DLD1 (cell line): Measurements from ENCODE around the gene ZNF426.
"Not testable (repeated sequence)": the region's sequence is repeated elsewhere in the genome, so short reads cannot be mapped to it uniquely, and the experiment has no call there.

Experiments used
- in situ Hi-C: cut with HindIII; loops from 2 replicates; pipeline ENCODE4 v1.10.0; 2017; ENCODE audit warnings: low sequenced_read_pairs

The ZNF426 gene

GRCh38 chr19:9538183-9539058 is at the start of gene ZNF426:
Gene ZNF426 (minus strand): TSS chr19:9538645. CDS start chr19:9536232, 2,413 bp downstream.
- in situ Hi-C loops = no loop called here

GRCh38 chr19:9586764-9587163 is 48.3 kb upstream of the ZNF426 start:
- in situ Hi-C loops = no loop called here

GRCh38 chr19:9584073-9584833 is 45.8 kb upstream of the ZNF426 start, which contains the start of gene ZNF121:
Gene ZNF121 (minus strand): TSS chr19:9584504. CDS start chr19:9568097, 16,407 bp downstream.
- in situ Hi-C loops = loop anchor here (5.0 kb wide), 1 partner anchor 43 kb away; no protein-coding TSS in a partner anchor

- in situ Hi-C loops = loop anchor here (5.0 kb wide), 1 partner anchor 45 kb away; no protein-coding TSS in a partner anchor
These were observed 43.8 kb upstream of the ZNF426 start for GRCh38 chr19:9582081-9582725.

GRCh38 chr19:9580728-9581127 is 42.3 kb upstream of the ZNF426 start:
- in situ Hi-C loops = loop anchor here (5.0 kb wide), 1 partner anchor 47 kb away; no protein-coding TSS in a partner anchor

- in situ Hi-C loops = no loop called here
These were observed 31.8 kb upstream of the ZNF426 start for GRCh38 chr19:9570255-9570654.

- in situ Hi-C loops = no loop called here
These were observed 28.3 kb upstream of the ZNF426 start for GRCh38 chr19:9566729-9567128.

- in situ Hi-C loops = no loop called here
These were observed 27.7 kb upstream of the ZNF426 start for GRCh38 chr19:9565900-9566705.

- in situ Hi-C loops = no loop called here
These were observed 14.3 kb upstream of the ZNF426 start for GRCh38 chr19:9552536-9553274.

GRCh38 chr19:9547870-9548269 is 9.4 kb upstream of the ZNF426 start:
- in situ Hi-C loops = no loop called here

- in situ Hi-C loops = not testable (repeated sequence)
These were observed 2.8 kb upstream of the ZNF426 start for GRCh38 chr19:9541281-9541680.

GRCh38 chr19:9539921-9540320 is 1.5 kb upstream of the ZNF426 start:
- in situ Hi-C loops = not testable (repeated sequence)

GRCh38 chr19:9539201-9539600 is 756 bp upstream of the ZNF426 start:
- in situ Hi-C loops = not testable (repeated sequence)

GRCh38 chr19:9535934-9536333 is 2.5 kb downstream of the ZNF426 start:
- in situ Hi-C loops = no loop called here

GRCh38 chr19:9531933-9532332 is 6.5 kb downstream of the ZNF426 start:
- in situ Hi-C loops = no loop called here

- in situ Hi-C loops = no loop called here
These were observed 9.6 kb downstream of the ZNF426 start for GRCh38 chr19:9528757-9529336.

GRCh38 chr19:9523885-9524474 is 14.5 kb downstream of the ZNF426 start:
- in situ Hi-C loops = no loop called here

GRCh38 chr19:9507285-9507684 is 31.2 kb downstream of the ZNF426 start:
- in situ Hi-C loops = no loop called here

GRCh38 chr19:9500796-9501195 is 37.6 kb downstream of the ZNF426 start:
- in situ Hi-C loops = no loop called here
